Measurements from ENCODE around the gene TLCD5. TPM values are rescaled to one million over a fixed set of nuclear protein-coding genes. Genes with fewer than 3 reads are reported as not detected.

Gene TLCD5
- polyA plus RNA-seq, 1 experiment = 8.0 TPM

- ChIA-PET CTCF (interaction anchor here (0.6 to 10.5 kb wide), 28 partner anchors 8 to 806 kb away, joined by 3 to 219 read pairs (median 7); partner anchors contain the start of genes ARHGEF12, OAF, POU2F3 and TLCD5), POLR2A (no interaction called here)
- no peak overlapping the region for H3K4me3 ChIP-seq (ENCODE audit: low read depth, low read length)
Measured at GRCh38 chr11:120302001-120302805, 22.9 kb upstream of the TLCD5 start.

GRCh38 chr11:120303004-120303637 lies 22.0 kb upstream of the TLCD5 start:
- peaks cover 7% of the 10 kb centered on the region for H3K27me3 ChIP-seq (ENCODE audit: control insufficient read depth, insufficient read depth, low read length)
- no peak overlapping the region for H3K4me3 ChIP-seq (ENCODE audit: low read depth, low read length)
- H3K36me3 ChIP-seq (ENCODE audit: control insufficient read depth, insufficient read depth, low read length) = no peaks in the 10 kb centered on the region
- TF ChIP-seq CTCF (IDR thresholded peaks at IDR 0.05; ENCODE audit: insufficient read depth, low read depth, low read length) = peak; percentile 96
- CTCF ChIA-PET = interaction anchor here (0.6 to 10.5 kb wide), 30 partner anchors 9 to 807 kb away, joined by 3 to 219 read pairs (median 6); partner anchors contain the start of genes ARHGEF12, OAF, POU2F3 and TLCD5
- POLR2A ChIA-PET = no interaction called here
- no peak for DNase-seq (ENCODE audit: low read depth)

More at GRCh38 chr11:120302001-120302805, 22.9 kb upstream of the TLCD5 start:
- TF ChIP-seq CTCF (IDR thresholded peaks at IDR 0.05; ENCODE audit: insufficient read depth, low read depth, low read length) = no peak
- no peak for DNase-seq (ENCODE audit: low read depth)
- Histone ChIP-seq H3K27me3 (ENCODE audit: control insufficient read depth, insufficient read depth, low read length) (peaks cover 10% of the 10 kb centered on the region), H3K36me3 (ENCODE audit: control insufficient read depth, insufficient read depth, low read length) (no peaks in the 10 kb centered on the region)

- Histone ChIP-seq H3K27me3 (ENCODE audit: control insufficient read depth, insufficient read depth, low read length) (peaks cover 4% of the 10 kb centered on the region), H3K36me3 (ENCODE audit: control insufficient read depth, insufficient read depth, low read length) (no peaks in the 10 kb centered on the region), H3K4me3 (ENCODE audit: low read depth, low read length) (no peak overlapping the region)
- ChIA-PET CTCF (interaction anchor here (0.6 to 10.5 kb wide), 8 partner anchors 14 to 576 kb away, joined by 3 to 219 read pairs (median 34); partner anchors contain the start of genes ARHGEF12, NECTIN1 and POU2F3), POLR2A (no interaction called here)
- DNase-seq (ENCODE audit: low read depth) = no peak
- no peak for TF ChIP-seq CTCF (IDR thresholded peaks at IDR 0.05; ENCODE audit: insufficient read depth, low read depth, low read length)
Measured at GRCh38 chr11:120304526-120304925, 20.6 kb upstream of the TLCD5 start.

- POLR2A ChIA-PET = no interaction called here
- no peaks in the 10 kb centered on the region for H3K36me3 ChIP-seq (ENCODE audit: control insufficient read depth, insufficient read depth, low read length)
- H3K27me3 ChIP-seq (ENCODE audit: control insufficient read depth, insufficient read depth, low read length) = peaks cover 7% of the 10 kb centered on the region
- no peak overlapping the region for H3K4me3 ChIP-seq (ENCODE audit: low read depth, low read length)
- CTCF ChIA-PET = interaction anchor here (0.7 to 10.5 kb wide), 2 partner anchors 27 to 134 kb away, joined by 3 to 187 read pairs; no protein-coding TSS in a partner anchor
- TF ChIP-seq CTCF (IDR thresholded peaks at IDR 0.05; ENCODE audit: insufficient read depth, low read depth, low read length) = no peak
- DNase-seq (ENCODE audit: low read depth) = no peak
Measured at GRCh38 chr11:120305286-120305685, 19.8 kb upstream of the TLCD5 start.

Data from BJ (cell line).